HG03439 (cell line): ENCODE measurements around the gene CYP4F8.
"Not testable (repeated sequence)": the region's sequence is repeated elsewhere in the genome, so short reads cannot be mapped to it uniquely, and the experiment has no call there.

ENCODE experiments used
- ATAC-seq: cut with Tn5 transposase; IDR thresholded peaks from one replicate; pipeline ENCODE4 v1.9.1; 2021; ENCODE audit warnings: mild to moderate bottlenecking, moderate library complexity; ENCODE audit not compliant: unreplicated experiment

The CYP4F8 gene

GRCh38 chr19:15643387-15643786 is 28.4 kb downstream of the CYP4F8 start:
- ATAC-seq: no peak

GRCh38 chr19:15644066-15644741 is 29.2 kb downstream of the CYP4F8 start:
- no peak for ATAC-seq

DNA sequence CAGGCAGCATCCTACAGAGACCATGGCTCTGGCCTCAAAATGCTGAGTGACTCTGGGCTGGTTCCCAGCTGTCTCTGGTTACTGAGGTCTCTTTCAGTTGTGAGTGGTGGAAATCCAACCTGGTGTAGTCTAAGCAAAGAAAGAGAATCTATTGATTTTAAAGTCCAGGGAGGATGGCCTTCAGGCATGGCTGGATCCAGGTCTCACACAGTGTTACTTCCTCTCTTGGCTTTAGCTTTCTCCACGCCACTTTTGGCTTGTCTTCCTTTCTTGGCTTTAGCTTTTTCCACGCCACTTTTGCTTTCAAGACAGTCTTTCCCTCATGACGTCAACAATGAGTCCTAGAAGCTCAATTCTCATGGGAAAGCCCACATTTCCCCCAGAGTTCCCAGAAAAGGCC is 29.8 kb downstream of the CYP4F8 start:
- ATAC-seq: no peak

DNA sequence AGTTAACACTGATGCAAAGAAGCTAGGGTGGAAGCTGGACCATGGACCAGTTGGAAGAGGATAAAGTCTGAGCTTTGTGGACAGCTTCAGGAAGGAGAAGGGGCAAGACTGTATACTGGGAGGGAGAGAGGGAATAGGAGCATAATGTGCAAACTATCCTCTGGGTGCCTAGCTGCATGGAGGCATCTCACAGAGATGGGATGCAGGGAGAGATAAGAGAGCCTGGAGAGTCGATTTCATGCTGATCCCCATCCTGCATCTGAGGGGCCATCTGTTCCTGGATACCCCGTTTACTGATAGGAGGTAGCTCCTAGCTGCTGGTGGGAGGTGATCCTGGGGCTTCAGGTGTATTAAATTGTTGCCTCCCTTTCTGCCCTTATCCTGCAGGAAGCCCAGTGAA is 34.5 kb downstream of the CYP4F8 start:
- no peak for ATAC-seq

DNA sequence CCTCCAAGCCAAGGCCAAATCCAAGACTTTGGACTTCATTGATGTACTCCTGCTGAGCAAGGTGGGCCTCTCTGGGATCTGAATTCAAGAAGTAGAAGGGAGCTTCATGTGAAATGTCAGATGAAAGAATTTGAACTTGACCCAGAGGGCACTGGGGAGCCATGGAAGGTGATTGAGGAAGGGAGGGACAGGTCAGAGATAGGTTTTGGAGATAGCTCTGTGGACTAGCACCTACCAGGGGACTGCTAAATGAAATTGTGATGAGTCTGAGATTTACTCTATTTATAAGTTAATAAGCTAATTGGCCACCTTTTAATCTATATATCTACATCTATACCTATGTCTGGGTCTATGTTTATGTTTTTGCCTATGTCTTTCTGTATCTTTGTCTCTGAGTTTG is 35.1 kb downstream of the CYP4F8 start:
- not testable (repeated sequence) for ATAC-seq

DNA sequence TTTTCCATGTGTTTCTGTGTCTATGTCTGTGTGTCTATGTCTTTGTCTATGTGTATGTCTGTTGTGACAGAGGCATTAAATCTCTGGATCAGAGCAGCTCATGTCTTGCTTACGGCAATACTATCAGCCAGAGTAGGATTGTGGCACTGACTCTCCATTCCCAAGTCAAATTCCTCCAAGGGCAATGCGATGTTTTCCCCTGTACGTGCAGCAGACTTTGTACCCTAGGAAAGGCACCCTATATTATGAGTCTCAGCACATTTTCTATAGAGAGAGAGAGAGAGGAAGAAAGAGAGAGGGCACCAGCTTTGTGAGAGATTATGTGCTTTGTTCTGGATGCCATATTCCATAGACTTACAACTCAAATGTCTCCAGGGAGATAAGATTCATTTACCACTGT is 36.8 kb downstream of the CYP4F8 start:
- ATAC-seq: no peak

- ATAC-seq: no peak
Observed at GRCh38 chr19:15652559-15653278, 37.7 kb downstream of the CYP4F8 start.

DNA sequence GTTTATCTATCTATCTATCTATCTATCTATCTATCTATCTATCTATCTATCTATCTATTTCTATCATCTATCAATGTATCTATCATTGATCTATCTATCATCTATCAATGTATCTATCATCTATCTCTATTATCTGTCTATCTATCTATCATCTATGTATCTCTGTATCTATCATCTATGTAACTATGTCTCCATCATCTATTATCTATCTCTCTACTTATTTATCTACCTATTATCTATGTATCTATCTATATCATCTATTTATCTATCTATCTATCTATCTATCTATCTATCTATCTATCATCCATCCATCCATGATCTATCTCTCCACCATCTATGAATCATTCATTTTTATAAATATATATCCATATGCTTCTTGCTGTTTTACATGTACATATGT is 41.4 kb downstream of the CYP4F8 start:
- ATAC-seq: no peak

DNA sequence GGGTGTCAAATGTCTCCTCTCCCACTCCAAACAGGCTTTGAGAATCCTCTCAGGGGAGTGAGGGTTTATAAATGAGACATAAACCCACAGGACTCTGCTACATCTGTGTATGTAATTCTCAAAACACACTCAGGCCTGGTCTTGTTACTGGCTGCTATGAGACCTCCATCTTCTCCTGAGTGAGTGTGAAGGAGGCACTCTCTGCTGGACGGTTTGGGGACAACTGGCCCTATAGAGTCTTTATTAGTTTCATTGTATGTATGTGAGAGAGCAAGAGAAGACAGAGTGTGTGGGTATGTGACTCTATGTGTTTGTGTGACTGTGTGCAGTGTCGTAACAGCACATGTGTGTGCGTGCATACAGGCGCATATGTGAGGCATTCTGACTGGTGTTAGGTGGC is 48.2 kb downstream of the CYP4F8 start:
- ATAC-seq: no peak

DNA sequence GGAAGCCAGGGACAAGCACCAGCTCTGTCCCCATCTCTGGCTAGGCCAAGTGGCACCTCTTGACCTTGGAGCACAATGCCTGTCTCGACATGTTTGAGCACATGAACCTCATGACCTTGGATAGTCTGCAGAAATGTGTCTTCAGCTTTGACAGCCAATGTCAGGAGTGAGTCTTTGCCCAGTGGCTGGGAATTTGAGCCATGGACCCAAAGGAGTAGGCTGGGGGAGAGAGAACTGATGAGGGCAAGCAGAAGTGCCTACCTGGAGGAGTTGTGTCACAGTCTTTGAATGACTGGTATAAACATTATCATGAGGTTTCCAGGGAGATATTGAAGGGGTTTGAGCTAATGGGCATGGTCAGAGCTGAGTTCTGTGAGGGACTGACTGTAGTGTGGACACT is 51.2 kb downstream of the CYP4F8 start:
- ATAC-seq: no peak

- ATAC-seq: no peak
Observed at GRCh38 chr19:15666883-15667282, 51.9 kb downstream of the CYP4F8 start.

DNA sequence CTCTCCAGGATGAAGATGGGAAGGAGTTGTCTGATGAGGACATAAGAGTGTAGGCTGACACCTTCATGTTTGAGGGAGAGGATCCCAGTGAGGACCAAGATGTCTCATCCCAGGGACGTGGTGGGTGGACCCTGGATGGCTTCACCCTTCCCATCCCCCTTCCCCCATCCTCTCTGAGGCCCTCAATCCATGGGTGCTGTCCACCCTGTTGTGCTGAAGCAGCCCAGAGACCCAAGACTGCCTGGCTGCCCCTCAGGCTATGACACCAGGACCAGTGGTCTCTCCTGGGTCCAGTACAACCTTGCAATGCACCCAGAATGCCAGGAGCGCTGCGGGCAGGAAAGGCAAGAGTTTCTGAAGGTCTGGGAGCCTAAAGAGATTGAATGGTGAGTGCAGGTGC is 54.4 kb downstream of the CYP4F8 start:
- ATAC-seq: no peak

- ATAC-seq: no peak
Observed at GRCh38 chr19:15669891-15670290, 54.9 kb downstream of the CYP4F8 start.

DNA sequence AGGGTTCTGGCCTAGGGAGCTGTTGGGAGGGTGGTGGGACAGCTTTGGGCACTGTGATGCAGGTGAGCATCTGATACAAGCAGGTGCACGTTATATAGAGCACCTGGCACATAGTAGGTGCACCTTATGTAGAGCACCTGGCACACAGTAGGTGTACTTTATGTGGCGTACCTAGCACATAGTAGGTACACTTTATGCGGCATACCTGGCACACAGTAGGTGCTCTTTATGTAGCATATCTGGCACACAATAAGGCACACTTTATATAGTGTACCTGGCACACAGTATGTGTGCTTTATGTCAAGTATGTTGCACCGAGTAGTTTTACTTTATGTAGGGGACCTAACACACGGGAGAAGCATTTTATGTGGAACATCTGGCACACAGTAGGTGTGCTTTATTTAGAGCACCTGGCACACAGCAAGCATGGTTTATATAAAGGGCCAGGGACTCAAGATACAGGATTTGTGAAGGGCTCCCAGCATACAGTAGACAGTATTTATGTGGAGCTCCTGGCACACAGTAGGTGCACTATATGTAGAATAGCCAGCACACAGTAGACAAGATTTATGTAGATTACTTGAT is 56.3 kb downstream of the CYP4F8 start:
- no peak for ATAC-seq

GRCh38 chr19:15671891-15672579 is 57.0 kb downstream of the CYP4F8 start:
- ATAC-seq: no peak

GRCh38 chr19:15672580-15673175 is 57.7 kb downstream of the CYP4F8 start, which contains the start of gene CYP4F12:
TSS of gene CYP4F12 (plus strand) at chr19:15673087. CDS start at chr19:15673530, 443 bp downstream.
- ATAC-seq: no peak

DNA sequence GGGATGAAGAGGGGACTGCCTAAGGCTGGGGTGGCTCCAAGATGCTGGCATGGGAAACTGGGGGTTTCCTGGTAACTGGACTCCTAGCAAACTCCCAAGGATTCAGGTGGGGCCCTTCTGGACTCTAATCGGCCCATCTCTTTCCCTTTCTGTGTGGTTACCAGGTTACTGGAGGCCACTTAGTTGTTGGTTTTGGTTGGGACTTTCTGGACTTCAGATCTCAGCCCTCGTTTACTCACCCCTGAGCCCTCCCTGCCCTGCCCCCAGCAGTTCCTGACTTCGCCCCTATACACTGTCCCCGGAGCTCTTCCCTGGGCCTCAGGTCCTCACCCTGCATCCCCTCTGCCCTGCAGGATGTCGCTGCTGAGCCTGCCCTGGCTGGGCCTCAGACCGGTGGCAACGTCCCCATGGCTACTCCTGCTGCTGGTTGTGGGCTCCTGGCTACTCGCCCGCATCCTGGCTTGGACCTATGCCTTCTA is 58.2 kb downstream of the CYP4F8 start:
- ATAC-seq: no peak

- ATAC-seq: no peak
Observed at GRCh38 chr19:15675560-15675959, 60.5 kb downstream of the CYP4F8 start.

DNA sequence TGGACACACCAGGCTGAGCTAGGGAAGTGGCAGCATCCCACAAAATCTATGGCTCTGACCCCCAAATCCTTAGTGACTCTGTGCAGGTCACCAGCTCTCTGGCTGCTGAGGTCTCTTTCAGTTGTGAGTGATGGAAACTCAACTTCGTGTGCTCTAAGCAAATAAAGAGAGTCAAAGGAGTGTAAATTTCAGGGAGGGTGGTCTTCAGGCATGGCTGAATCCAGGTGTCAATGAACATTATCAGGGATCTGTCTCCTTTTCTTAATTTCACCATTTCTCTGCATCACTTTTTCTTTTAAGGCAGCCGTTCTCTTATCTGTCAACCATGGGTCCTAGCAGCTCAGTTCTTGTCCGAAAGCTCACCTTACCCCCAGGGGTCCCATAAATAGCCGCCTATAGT is 64.1 kb downstream of the CYP4F8 start:
- ATAC-seq: no peak

GRCh38 chr19:15679865-15680264 is 64.8 kb downstream of the CYP4F8 start:
- ATAC-seq: not testable (repeated sequence)
